Muscle of arm (tissue), 14 donors: ENCODE data around the gene RBP5. TPM values are rescaled to one million over a fixed set of nuclear protein-coding genes. Genes with fewer than 3 reads are reported as not detected.

ENCODE experiments used
- DNase-seq: peaks from one replicate; pipeline ENCODE4 v3.0.0-alpha.2; 2013
- long read RNA-seq, 11 donors: transcript quantifications; one replicate each; lab custom pipeline, GENCODE V29; 2026
- polyA plus RNA-seq, 12 donors: library from polyadenylated mRNA; unstranded; fragments of 120-200 nt; gene quantifications; one replicate each; pipeline ENCODE4 v1.2.1, GENCODE V29; 2013; ENCODE audit not compliant: insufficient read length in 12 of 12

RBP5 gene, protein sequence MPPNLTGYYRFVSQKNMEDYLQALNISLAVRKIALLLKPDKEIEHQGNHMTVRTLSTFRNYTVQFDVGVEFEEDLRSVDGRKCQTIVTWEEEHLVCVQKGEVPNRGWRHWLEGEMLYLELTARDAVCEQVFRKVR
- 10 to 100 TPM in 1 of 12 donors, 1 to 10 TPM in 9, not detected in 2; 2.1 to 18.2 (median 3.5) TPM for polyA plus RNA-seq
- long read RNA-seq, donor 1, partial matches to known transcripts, result 0 of 3 reads
- long read RNA-seq, donor 1, other reads (novel, unspliced or antisense), result 0 of 3 reads
- long read RNA-seq, donor 2, partial matches to known transcripts, result 0 of 1 reads
- long read RNA-seq, donor 2, other reads (novel, unspliced or antisense), result 0 of 1 reads
- long read RNA-seq, donor 3, result 0 reads
- long read RNA-seq, donor 4, result 0 reads
- long read RNA-seq, donor 5, result 0 reads
- long read RNA-seq, donor 6, result 0 reads
- long read RNA-seq, donor 7, result 0 reads
- long read RNA-seq, donor 8, result 0 reads
- long read RNA-seq, donor 9, result 0 reads
- long read RNA-seq, donor 10, result 0 reads
- long read RNA-seq, donor 11, result 0 reads

DNA sequence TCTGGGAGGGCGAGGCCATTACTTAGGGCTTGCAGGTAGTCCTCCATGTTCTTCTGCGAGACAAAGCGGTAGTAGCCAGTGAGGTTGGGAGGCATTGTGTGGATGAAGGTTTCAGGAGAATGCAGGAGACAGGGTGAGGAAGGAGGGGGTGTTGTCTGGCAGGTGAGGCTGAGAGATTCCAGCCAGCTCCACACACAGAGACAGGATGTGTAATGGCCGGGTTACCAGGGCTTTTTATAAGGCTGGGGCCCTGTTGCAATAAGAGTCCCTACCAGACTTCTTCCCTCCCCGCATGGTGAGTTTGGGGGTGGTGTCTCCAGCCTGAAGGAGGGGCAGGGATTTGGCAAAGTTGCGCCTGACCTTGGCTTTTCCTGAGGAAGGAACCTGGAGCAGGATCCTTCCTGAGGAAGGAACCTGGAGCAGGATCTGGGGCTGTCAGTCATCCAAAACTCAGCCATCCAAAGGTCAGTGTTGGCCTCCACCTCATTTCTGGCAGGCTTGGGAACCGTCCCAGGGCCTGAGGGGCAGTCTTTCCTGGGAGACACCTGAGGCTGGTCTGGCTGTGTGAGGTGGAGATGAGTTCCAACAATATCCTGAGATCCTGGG lies at the start of gene RBP5:
Gene RBP5 (minus strand): TSS at position 209 of the 606 bp plus-strand sequence. CDS start 114 bp downstream, at position 95.
- DNase-seq, result no peak

DNA sequence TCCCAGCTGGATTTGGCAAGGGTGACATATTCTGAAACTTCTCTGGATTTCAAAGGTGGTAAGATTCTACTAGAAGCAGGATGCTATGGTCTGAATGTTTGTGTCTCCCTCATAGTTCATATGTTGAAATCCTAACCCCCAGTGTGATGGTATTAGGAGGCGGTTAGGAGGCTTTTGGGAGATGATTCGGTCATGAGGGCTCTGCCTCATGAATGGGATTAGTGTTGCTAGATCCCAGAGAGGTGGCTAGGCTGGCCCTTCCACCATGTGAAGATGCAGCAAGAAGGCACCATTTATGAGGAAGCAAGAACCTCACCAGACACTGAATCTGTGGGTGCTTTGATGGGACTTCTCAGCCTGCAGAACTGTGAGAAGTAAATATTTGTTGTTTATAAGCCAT lies 49.8 kb upstream of the RBP5 start:
- no peak for DNase-seq

DNA sequence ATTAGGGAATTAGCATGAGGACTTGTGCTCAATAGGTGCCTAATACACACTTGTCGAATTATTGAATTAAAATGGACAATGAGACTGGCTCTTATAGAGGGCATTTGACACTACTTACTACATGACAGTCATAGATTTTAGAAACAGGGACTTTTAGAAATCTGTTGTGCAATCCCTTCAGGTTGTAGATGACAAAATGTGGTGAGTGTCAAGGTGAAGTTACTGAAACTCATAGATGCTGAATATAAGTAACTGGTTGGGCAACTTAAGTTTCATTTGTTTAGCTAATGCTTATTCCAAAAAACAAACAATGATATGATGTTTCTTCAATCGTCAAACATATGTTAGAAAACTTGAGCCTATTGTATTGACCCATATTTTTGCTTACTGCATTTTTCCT lies 47.9 kb upstream of the RBP5 start:
- no peak for DNase-seq

DNA sequence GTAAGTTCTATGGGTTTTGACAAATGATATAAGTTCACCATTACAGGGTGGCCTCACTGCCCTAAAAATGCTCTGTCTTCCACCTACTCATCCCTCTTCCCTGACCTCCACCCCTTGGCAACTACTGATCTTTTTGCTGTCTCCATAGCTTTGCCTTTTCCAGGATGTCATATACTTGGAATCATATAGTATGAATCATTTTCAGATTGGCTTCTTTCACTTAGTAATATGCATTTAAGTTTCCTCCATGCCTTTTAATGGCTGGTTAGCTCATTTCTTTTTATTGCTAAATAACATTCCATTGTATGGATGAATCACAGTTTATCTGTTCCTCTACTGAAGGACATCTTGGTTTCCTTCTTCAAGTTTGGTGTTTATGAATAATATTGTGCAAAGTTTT lies 46.8 kb upstream of the RBP5 start:
- no peak for DNase-seq

DNA sequence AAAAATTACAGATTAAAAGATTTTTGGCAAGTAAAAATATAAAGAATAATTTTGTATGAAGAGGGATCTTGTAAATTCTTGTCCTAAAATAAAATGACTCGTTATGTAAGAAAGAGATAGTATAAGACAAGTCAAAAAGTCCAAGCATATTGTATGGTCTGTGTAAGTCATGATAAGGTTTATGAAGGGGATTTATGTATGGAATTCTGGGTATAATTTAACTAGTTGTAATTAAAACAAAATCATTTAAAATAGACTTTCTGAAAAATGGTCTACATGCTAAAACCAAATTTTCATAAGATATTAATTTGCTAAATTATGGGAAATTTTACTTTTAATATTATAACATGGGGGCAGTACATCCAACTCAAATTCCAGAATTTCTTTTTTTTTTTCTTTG lies 43.2 kb upstream of the RBP5 start:
- DNase-seq, result no peak

DNA sequence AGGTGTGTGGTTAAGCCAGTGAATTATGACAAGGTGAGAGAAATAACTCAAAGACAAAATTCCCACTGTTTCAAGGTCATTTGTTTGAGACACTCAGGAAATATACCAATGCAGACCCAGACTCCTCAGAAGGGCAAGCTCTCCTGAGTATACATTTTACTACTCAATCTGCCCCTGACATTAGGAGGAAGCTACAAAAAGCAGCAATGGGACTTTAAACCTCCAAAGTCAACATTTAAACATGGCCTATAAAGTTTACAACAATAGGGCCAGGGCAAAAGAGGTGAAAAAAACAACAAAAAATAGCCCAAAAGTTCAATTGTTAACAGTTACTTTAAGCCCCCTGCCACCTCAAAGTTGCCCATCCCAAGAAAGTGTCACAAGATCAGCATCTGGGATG lies 41.3 kb upstream of the RBP5 start:
- no peak for DNase-seq

GRCh38 chr12:7162691-7163114 lies 34.0 kb upstream of the RBP5 start:
- no peak for DNase-seq

DNA sequence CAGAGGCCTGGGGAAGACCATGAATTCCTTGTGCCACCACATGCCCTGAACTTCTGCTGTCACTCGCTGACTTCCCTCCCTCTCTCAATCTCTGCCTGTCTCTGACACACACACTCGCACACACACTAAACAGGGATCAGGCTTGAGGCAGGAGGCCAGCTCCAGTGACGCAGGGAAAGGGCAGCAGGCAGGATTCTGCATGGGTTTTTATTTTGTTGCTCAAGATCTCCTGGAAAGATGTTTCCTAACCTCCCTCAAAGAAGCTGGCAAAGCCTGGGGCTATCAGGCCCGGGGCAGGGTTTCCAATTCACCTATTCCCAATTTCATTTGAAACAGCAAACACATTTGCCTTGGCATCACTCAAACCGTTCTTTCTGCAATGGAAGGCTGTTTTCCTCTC lies 33.1 kb upstream of the RBP5 start:
- DNase-seq, result no peak

- DNase-seq, result no peak
Observed at GRCh38 chr12:7161327-7161726, 32.6 kb upstream of the RBP5 start.

- DNase-seq, result no peak
Observed at GRCh38 chr12:7160183-7160582, 31.5 kb upstream of the RBP5 start.

- DNase-seq, result no peak
Observed at GRCh38 chr12:7158781-7159609, 30.3 kb upstream of the RBP5 start.

- no peak for DNase-seq
Observed at GRCh38 chr12:7157391-7157790, 28.7 kb upstream of the RBP5 start.

DNA sequence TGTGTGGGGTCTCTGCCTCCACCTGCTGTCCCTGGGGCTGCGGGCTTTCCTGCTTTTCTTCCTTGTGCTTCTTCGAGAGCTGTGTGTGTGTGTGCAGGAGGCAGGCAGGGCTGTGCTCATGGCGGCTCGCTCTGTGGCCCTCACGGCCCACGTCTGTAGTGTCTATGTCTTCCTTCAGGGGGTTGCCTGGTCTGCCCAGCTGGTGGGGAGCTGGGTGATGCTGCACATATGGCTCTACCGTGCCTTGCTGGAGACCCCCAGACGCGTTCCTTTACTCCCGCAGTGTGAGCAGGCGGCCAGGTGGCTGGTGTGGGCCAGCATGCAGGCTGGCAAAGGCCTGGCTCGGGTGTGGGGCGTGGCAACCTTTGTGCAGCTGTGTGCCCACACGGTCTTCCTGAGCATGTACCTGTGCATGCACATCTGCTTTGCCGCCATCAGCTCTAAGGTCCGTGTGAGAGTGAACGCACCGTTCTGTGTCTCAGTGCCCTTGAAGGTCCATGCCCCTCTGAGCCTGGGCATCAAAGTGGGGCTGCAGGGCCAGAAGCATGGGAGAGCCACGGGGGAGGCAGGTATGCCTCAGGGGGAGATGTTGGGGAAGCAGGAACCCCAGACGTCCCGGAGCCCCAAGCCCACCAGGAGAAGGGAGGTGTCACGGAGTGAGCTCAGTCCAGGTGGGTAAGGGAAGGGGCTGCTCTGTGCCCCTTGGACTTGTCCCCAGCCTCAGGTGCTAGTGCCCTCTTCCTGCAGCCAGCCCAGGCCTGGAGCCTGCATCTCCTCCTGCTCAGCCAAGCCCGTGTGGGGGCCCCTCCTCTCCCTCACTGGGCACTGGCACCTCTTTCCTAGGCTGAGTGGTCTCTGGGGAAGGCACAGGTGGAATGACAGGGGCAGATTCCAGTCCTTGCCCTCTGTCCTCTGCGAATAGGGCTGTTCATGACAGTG lies 27.8 kb upstream of the RBP5 start:
- DNase-seq, result no peak

DNA sequence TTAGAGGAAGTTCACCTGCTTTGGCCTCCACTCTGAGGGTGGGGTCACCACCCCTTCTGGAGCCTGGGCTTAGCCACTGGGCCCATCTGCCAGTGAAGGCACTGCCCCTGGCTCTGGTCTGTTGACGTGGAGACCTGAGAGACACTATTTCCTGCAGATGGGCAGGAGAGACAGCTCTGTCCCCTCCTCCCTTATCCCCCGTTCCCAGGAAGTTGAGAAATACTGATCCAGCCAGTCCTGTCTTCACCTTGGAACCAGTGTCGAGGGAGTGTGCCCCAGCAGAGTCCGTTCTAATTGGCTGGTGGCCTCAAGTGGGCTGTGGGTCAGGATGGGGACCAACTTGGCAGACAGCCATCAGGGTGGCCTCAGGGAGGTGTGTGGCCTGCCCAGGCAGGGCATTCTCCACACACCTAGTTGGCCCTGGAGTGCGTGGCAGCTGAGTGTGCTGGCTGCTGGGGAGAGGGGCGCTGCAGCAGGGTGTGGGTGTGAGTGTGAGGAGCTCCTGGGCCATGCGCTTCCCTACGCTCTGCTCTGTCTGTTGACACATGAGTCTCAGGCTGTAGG lies 26.9 kb upstream of the RBP5 start:
- no peak for DNase-seq

DNA sequence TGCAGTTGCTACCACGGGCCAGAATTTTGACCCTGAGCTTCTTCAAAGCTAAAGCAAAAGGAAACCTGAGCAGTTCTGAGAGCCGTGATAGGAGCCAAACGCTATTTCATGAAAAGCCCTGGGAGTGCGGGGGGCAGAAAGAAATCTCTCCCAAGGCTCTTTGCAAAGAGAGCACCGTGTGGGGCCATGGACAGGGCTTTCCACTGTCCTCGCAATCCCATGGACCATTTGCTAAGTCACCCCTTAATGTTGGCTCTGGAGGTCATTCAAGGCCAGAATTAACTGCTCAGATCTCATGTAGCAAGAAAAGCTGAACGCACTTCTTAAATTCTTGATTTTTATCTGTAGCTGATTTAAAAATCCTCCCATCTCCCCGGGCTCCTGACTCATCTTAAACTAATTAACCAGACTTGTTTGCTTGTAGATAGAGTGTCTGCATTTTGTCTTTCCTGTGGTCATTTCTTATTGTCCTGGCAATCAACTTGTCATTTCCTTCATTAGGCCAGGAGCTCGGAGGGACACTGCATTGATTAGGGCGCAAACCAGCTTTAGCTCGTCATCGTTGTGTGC lies 26.3 kb upstream of the RBP5 start:
- DNase-seq, result no peak

DNA sequence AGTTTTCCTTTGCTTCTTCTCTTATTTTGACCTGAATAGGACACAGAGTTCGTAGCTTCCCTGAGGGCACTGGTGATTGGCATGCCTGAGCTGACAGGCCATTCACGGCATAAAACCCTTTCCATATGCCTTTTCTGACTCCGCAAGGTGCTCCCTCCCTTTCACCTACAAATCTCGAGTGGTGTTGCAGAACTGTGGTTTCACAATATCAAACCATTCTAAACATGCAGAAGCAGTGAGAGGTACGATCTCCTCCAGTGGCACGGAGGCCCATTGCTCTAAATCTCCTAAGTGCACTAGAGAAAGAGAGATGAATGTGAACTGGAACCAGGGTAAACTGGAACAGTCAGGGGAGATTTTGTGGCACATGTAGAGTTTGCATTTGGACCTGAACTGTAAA lies 25.4 kb upstream of the RBP5 start:
- DNase-seq, result no peak

GRCh38 chr12:7152818-7153217 lies 24.1 kb upstream of the RBP5 start:
- no peak for DNase-seq

DNA sequence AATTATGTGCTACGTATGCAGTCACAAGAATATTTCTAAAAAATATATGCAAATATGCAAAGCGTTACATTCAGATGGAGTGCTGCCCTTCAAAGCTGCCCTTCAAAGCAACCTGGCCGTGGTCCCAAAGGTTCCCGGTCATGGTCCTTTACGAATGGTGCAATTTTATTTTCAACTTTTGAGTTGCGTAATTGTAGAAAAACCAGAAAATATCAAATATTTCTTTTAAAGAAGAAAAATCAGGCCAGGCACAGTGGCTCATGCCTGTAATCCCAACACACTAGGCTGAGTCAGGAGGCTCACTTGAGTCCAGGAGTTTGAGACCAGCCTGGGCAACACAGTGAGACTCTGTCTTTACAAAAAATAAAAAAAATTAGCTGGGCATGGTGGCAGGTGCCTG lies 22.8 kb upstream of the RBP5 start:
- DNase-seq, result no peak

DNA sequence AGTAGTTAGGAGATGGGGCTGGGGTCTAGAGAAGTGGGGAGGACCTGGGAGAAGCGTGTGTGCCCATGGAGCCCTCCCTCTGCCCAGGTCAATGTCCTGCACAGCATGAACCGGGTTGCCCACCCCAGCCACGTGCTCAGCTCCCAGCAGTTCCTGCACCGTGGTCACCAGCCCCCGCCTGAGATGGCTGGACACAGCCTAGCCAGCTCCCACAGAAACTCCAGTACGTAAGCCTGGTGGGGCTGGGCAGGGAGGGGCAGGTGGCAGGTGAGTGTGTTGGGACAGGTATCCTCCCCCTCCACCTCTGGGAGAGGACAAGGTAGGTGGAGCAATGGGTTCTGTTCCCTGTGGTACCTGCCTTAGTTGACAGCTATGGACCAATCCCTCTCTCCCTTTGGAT lies 22.2 kb upstream of the RBP5 start:
- no peak for DNase-seq

GRCh38 chr12:7150356-7150755 lies 21.7 kb upstream of the RBP5 start:
- DNase-seq, result no peak

DNA sequence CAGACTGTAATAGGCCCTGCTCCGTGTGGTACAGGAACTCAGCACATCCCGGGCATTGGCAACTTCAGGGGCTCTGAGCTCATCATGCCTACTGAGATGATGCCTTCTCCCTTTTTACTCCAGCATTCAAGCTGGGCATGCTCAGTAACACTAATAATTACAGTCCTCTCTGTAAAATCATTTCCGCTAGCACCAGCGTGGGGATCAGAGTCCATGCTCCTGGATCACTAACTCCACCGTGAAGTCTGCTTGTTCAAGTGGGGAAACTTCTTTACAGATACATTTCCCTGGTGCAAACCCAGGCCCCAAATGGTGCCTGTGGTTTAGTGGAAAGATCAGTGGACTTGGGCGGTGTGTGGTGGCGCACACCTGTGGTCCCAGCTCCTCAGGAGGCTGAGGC lies 18.2 kb upstream of the RBP5 start:
- no peak for DNase-seq
